ENCODE measurements around the gene FILIP1L.

The FILIP1L gene

GRCh38 chr3:99873269-99874102 is 240.8 kb downstream of the FILIP1L start:
- Histone ChIP-seq H3K27me3 (ENCODE audit: control insufficient read depth, insufficient read depth, low read length, poor library complexity, severe bottlenecking) (peaks cover 49% of the 10 kb centered on the region), H3K9me3 (ENCODE audit: control insufficient read depth, low read length) (no peaks in the 10 kb centered on the region), H3K4me3 (ENCODE audit: insufficient read depth, low read depth, low read length) (no peak overlapping the region), H3K4me1 (ENCODE audit: control insufficient read depth, insufficient read depth, low read length) (no peaks in the 10 kb centered on the region), H3K27ac (ENCODE audit: insufficient read depth, low read depth, low read length, poor library complexity, severe bottlenecking) (no peak overlapping the region), H3K36me3 (ENCODE audit: control insufficient read depth, insufficient read depth, low read length) (no peaks in the 10 kb centered on the region)
- WGBS, 2 experiments, result 60 to 64% methylated on average over 1 of the region's 2 CpGs

- Histone ChIP-seq H3K4me1 (ENCODE audit: control insufficient read depth, insufficient read depth, low read length) (peaks cover 5% of the 10 kb centered on the region), H3K27me3 (ENCODE audit: control insufficient read depth, insufficient read depth, low read length, poor library complexity, severe bottlenecking) (peaks cover 46% of the 10 kb centered on the region), H3K9me3 (ENCODE audit: control insufficient read depth, low read length) (no peaks in the 10 kb centered on the region), H3K4me3 (ENCODE audit: insufficient read depth, low read depth, low read length) (no peak overlapping the region), H3K36me3 (ENCODE audit: control insufficient read depth, insufficient read depth, low read length) (no peaks in the 10 kb centered on the region), H3K27ac (ENCODE audit: insufficient read depth, low read depth, low read length, poor library complexity, severe bottlenecking) (no peak overlapping the region)
Observed at GRCh38 chr3:99872923-99873254, 241.4 kb downstream of the FILIP1L start.

- no peaks in the 10 kb centered on the region for H3K36me3 ChIP-seq (ENCODE audit: control insufficient read depth, insufficient read depth, low read length)
- WGBS, 2 experiments, result 77 to 84% methylated on average over 2 to 3 of the region's 4 CpGs
- H3K4me3 ChIP-seq (ENCODE audit: insufficient read depth, low read depth, low read length), result no peak overlapping the region
- H3K27ac ChIP-seq (ENCODE audit: insufficient read depth, low read depth, low read length, poor library complexity, severe bottlenecking), result no peak overlapping the region
- peaks cover 32% of the 10 kb centered on the region for H3K27me3 ChIP-seq (ENCODE audit: control insufficient read depth, insufficient read depth, low read length, poor library complexity, severe bottlenecking)
- peaks cover 12% of the 10 kb centered on the region for H3K4me1 ChIP-seq (ENCODE audit: control insufficient read depth, insufficient read depth, low read length)
- no peaks in the 10 kb centered on the region for H3K9me3 ChIP-seq (ENCODE audit: control insufficient read depth, low read length)
Observed at GRCh38 chr3:99871231-99872045, 242.9 kb downstream of the FILIP1L start.

GRCh38 chr3:99870712-99871111 is 243.6 kb downstream of the FILIP1L start:
- peaks cover 18% of the 10 kb centered on the region for H3K4me1 ChIP-seq (ENCODE audit: control insufficient read depth, insufficient read depth, low read length)
- no peak overlapping the region for H3K27ac ChIP-seq (ENCODE audit: insufficient read depth, low read depth, low read length, poor library complexity, severe bottlenecking)
- H3K9me3 ChIP-seq (ENCODE audit: control insufficient read depth, low read length), result no peaks in the 10 kb centered on the region
- H3K27me3 ChIP-seq (ENCODE audit: control insufficient read depth, insufficient read depth, low read length, poor library complexity, severe bottlenecking), result peaks cover 27% of the 10 kb centered on the region
- WGBS, 2 experiments, result 87 to 96% methylated on average over 1 to 2 of the region's 2 CpGs
- H3K4me3 ChIP-seq (ENCODE audit: insufficient read depth, low read depth, low read length), result no peak overlapping the region
- no peaks in the 10 kb centered on the region for H3K36me3 ChIP-seq (ENCODE audit: control insufficient read depth, insufficient read depth, low read length)

- Histone ChIP-seq H3K27ac (ENCODE audit: insufficient read depth, low read depth, low read length, poor library complexity, severe bottlenecking) (no peak overlapping the region), H3K9me3 (ENCODE audit: control insufficient read depth, low read length) (no peaks in the 10 kb centered on the region), H3K4me3 (ENCODE audit: insufficient read depth, low read depth, low read length) (no peak overlapping the region), H3K36me3 (ENCODE audit: control insufficient read depth, insufficient read depth, low read length) (no peaks in the 10 kb centered on the region), H3K27me3 (ENCODE audit: control insufficient read depth, insufficient read depth, low read length, poor library complexity, severe bottlenecking) (peaks cover 16% of the 10 kb centered on the region), H3K4me1 (ENCODE audit: control insufficient read depth, insufficient read depth, low read length) (peaks cover 19% of the 10 kb centered on the region)
- WGBS, 2 experiments, result 90 to 100% methylated on average over 1 of the region's 1 CpG
Observed at GRCh38 chr3:99869621-99870020, 244.7 kb downstream of the FILIP1L start.

GRCh38 chr3:99868311-99868646 is 246.0 kb downstream of the FILIP1L start:
- Histone ChIP-seq H3K36me3 (ENCODE audit: control insufficient read depth, insufficient read depth, low read length) (no peaks in the 10 kb centered on the region), H3K4me3 (ENCODE audit: insufficient read depth, low read depth, low read length) (no peak overlapping the region), H3K9me3 (ENCODE audit: control insufficient read depth, low read length) (no peaks in the 10 kb centered on the region), H3K27ac (ENCODE audit: insufficient read depth, low read depth, low read length, poor library complexity, severe bottlenecking) (no peak overlapping the region), H3K27me3 (ENCODE audit: control insufficient read depth, insufficient read depth, low read length, poor library complexity, severe bottlenecking) (peaks cover 3% of the 10 kb centered on the region), H3K4me1 (ENCODE audit: control insufficient read depth, insufficient read depth, low read length) (peaks cover 19% of the 10 kb centered on the region)
- 43 to 50% methylated on average over 1 of the region's 1 CpG for WGBS, 2 experiments

- Histone ChIP-seq H3K36me3 (ENCODE audit: control insufficient read depth, insufficient read depth, low read length) (no peaks in the 10 kb centered on the region), H3K4me1 (ENCODE audit: control insufficient read depth, insufficient read depth, low read length) (peaks cover 19% of the 10 kb centered on the region), H3K27me3 (ENCODE audit: control insufficient read depth, insufficient read depth, low read length, poor library complexity, severe bottlenecking) (no peaks in the 10 kb centered on the region), H3K9me3 (ENCODE audit: control insufficient read depth, low read length) (no peaks in the 10 kb centered on the region), H3K27ac (ENCODE audit: insufficient read depth, low read depth, low read length, poor library complexity, severe bottlenecking) (no peak overlapping the region), H3K4me3 (ENCODE audit: insufficient read depth, low read depth, low read length) (no peak overlapping the region)
- 50 to 61% methylated on average over 3 of the region's 3 CpGs for WGBS, 2 experiments
Observed at GRCh38 chr3:99867594-99868310, 246.5 kb downstream of the FILIP1L start.

GRCh38 chr3:99866261-99866761 is 248.0 kb downstream of the FILIP1L start:
- H3K36me3 ChIP-seq (ENCODE audit: control insufficient read depth, insufficient read depth, low read length), result no peaks in the 10 kb centered on the region
- 66 to 70% methylated on average over 3 of the region's 3 CpGs for WGBS, 2 experiments
- no peak overlapping the region for H3K4me3 ChIP-seq (ENCODE audit: insufficient read depth, low read depth, low read length)
- H3K27me3 ChIP-seq (ENCODE audit: control insufficient read depth, insufficient read depth, low read length, poor library complexity, severe bottlenecking), result no peaks in the 10 kb centered on the region
- H3K9me3 ChIP-seq (ENCODE audit: control insufficient read depth, low read length), result no peaks in the 10 kb centered on the region
- H3K4me1 ChIP-seq (ENCODE audit: control insufficient read depth, insufficient read depth, low read length), result peaks cover 19% of the 10 kb centered on the region
- H3K27ac ChIP-seq (ENCODE audit: insufficient read depth, low read depth, low read length, poor library complexity, severe bottlenecking), result no peak overlapping the region

GRCh38 chr3:99865321-99865720 is 249.0 kb downstream of the FILIP1L start:
- Histone ChIP-seq H3K9me3 (ENCODE audit: control insufficient read depth, low read length) (no peaks in the 10 kb centered on the region), H3K36me3 (ENCODE audit: control insufficient read depth, insufficient read depth, low read length) (no peaks in the 10 kb centered on the region), H3K4me1 (ENCODE audit: control insufficient read depth, insufficient read depth, low read length) (peaks cover 19% of the 10 kb centered on the region), H3K27ac (ENCODE audit: insufficient read depth, low read depth, low read length, poor library complexity, severe bottlenecking) (no peak overlapping the region), H3K4me3 (ENCODE audit: insufficient read depth, low read depth, low read length) (no peak overlapping the region), H3K27me3 (ENCODE audit: control insufficient read depth, insufficient read depth, low read length, poor library complexity, severe bottlenecking) (no peaks in the 10 kb centered on the region)
- WGBS, 2 experiments, result no CpG with 5 or more reads among the region's 1 CpG

- 89 to 95% methylated on average over 2 of the region's 2 CpGs for WGBS, 2 experiments
- no peak overlapping the region for H3K27ac ChIP-seq (ENCODE audit: insufficient read depth, low read depth, low read length, poor library complexity, severe bottlenecking)
Observed at GRCh38 chr3:99864289-99864688, 250.0 kb downstream of the FILIP1L start.

More at GRCh38 chr3:99864289-99864688, 250.0 kb downstream of the FILIP1L start:
- H3K4me3 ChIP-seq (ENCODE audit: insufficient read depth, low read depth, low read length), result no peak overlapping the region
- H3K9me3 ChIP-seq (ENCODE audit: control insufficient read depth, low read length), result no peaks in the 10 kb centered on the region
- no peaks in the 10 kb centered on the region for H3K27me3 ChIP-seq (ENCODE audit: control insufficient read depth, insufficient read depth, low read length, poor library complexity, severe bottlenecking)
- peaks cover 19% of the 10 kb centered on the region for H3K4me1 ChIP-seq (ENCODE audit: control insufficient read depth, insufficient read depth, low read length)
- no peaks in the 10 kb centered on the region for H3K36me3 ChIP-seq (ENCODE audit: control insufficient read depth, insufficient read depth, low read length)

Data from ectodermal cell (in vitro differentiated cells).